Tibial nerve (tissue), 4 donors: ENCODE results near the gene FMN2. TPM values are rescaled to one million over a fixed set of nuclear protein-coding genes. Genes with fewer than 3 reads are reported as not detected.

Source experiments
- DNase-seq, 2 donors: peaks; one replicate each; pipeline ENCODE4 v3.0.0-alpha.2; 2019; ENCODE audit warnings: low spot score in 2 of 2
- H3K27ac ChIP-seq, 4 donors: fragments of 200-600 bp; sonication (generic) in 3 of 4; one replicate each; pipeline ENCODE4 v1.5.1; 2017 to 2019; ENCODE audit warnings: mild to moderate bottlenecking in 1 of 4
- H3K27me3 ChIP-seq, 2 donors: fragments of 200-600 bp; sonication (generic) in 1 of 2; one replicate each; pipeline versions ENCODE4 v1.5.1 to v1.6.0; 2017 to 2019
- H3K36me3 ChIP-seq, 3 donors: fragments of 200-600 bp; sonication (generic); one replicate each; pipeline ENCODE4 v1.5.1; 2018 to 2019
- H3K4me1 ChIP-seq, 4 donors: fragments of 200-600 bp; sonication (generic) in 3 of 4; one replicate each; pipeline ENCODE4 v1.5.1; 2017 to 2019
- H3K4me3 ChIP-seq, 4 donors: fragments of 200-600 bp; sonication (generic) in 3 of 4; one replicate each; pipeline ENCODE4 v1.5.1; 2017 to 2019; ENCODE audit warnings: mild to moderate bottlenecking in 1 of 4, moderate library complexity in 1 of 4
- H3K9me3 ChIP-seq, 4 donors: fragments of 200-600 bp; sonication (generic) in 3 of 4; one replicate each; pipeline ENCODE4 v1.5.1; 2017 to 2019
- CTCF ChIP-seq, 5 experiments: fragments of 200-600 bp in 3 of 5; fragments of 450-650 bp in 2 of 5; sonication (generic) in 3 of 5; IDR thresholded peaks; one replicate each; pipeline ENCODE4 v1.5.1; 2016 to 2019; ENCODE audit warnings: antibody characterized with exemption in 5 of 5, mild to moderate bottlenecking in 3 of 5, moderate library complexity in 2 of 5
- EP300 ChIP-seq, 2 donors: sonication (generic); formaldehyde crosslinking; IDR thresholded peaks; one replicate each; pipeline ENCODE4 v1.6.1; 2017; ENCODE audit warnings: antibody characterized with exemption in 2 of 2, mild to moderate bottlenecking in 1 of 2
- POLR2A ChIP-seq, 2 donors: fragments of 450-650 bp; IDR thresholded peaks; one replicate each; pipeline ENCODE4 v1.6.1; 2017; ENCODE audit warnings: antibody characterized with exemption in 2 of 2, mild to moderate bottlenecking in 2 of 2, moderate library complexity in 2 of 2
- WGBS, 2 donors: methylation state at CpG; one replicate each; pipeline ENCODE4 v1.1.5; 2018; 5-methylcytosine and 5-hydroxymethylcytosine counted together
- total RNA-seq, 4 donors: library from RNA; depleted of rRNA; stranded (reverse); fragments of >200 nt; gene quantifications; one replicate each; pipeline ENCODE4 v1.1.0, GENCODE V29; 2016

Gene FMN2
- total RNA-seq, 4 donors from 2014 or later, result 16.7 to 24.9 (median 24.4) TPM

GRCh38 chr1:240210026-240210425, 118.3 kb downstream of the FMN2 start:
- no peak for DNase-seq
- 67 to 69% methylated on average over 4 of the region's 4 CpGs for WGBS, 2 donors
- no peaks in the 10 kb centered on the region for H3K9me3 ChIP-seq
- H3K27ac ChIP-seq, result no peak overlapping the region
- no peak overlapping the region for H3K4me3 ChIP-seq
- H3K27me3 ChIP-seq, result no peaks in the 10 kb centered on the region
- H3K36me3 ChIP-seq, result peaks cover 0 to 6% (median 0%) of the 10 kb centered on the region in 3 donors
- H3K4me1 ChIP-seq, result no peaks in the 10 kb centered on the region
- TF ChIP-seq EP300 (IDR thresholded peaks at IDR 0.05), result no peak

- Histone ChIP-seq H3K4me1 (no peaks in the 10 kb centered on the region), H3K27ac (no peak overlapping the region), H3K36me3 (no peaks in the 10 kb centered on the region), H3K4me3 (no peak overlapping the region), H3K27me3 (no peaks in the 10 kb centered on the region), H3K9me3 (no peaks in the 10 kb centered on the region)
- WGBS, 2 donors, result 85 to 89% methylated on average over 5 of the region's 5 CpGs
- TF ChIP-seq POLR2A (IDR thresholded peaks at IDR 0.05) (no peak), EP300 (IDR thresholded peaks at IDR 0.05) (no peak), CTCF (IDR thresholded peaks at IDR 0.05) (no peak)
- no peak for DNase-seq
These were observed 120.9 kb downstream of the FMN2 start for GRCh38 chr1:240212556-240212955.

- Histone ChIP-seq H3K9me3 (no peaks in the 10 kb centered on the region), H3K27ac (no peak overlapping the region), H3K4me1 (no peaks in the 10 kb centered on the region), H3K4me3 (no peak overlapping the region), H3K36me3 (no peaks in the 10 kb centered on the region), H3K27me3 (no peaks in the 10 kb centered on the region)
- DNase-seq, result no peak
- TF ChIP-seq CTCF (IDR thresholded peaks at IDR 0.05) (no peak), EP300 (IDR thresholded peaks at IDR 0.05) (no peak), POLR2A (IDR thresholded peaks at IDR 0.05) (no peak)
These were observed 125.7 kb downstream of the FMN2 start for GRCh38 chr1:240217403-240217802.

GRCh38 chr1:240219104-240219503, 127.4 kb downstream of the FMN2 start:
- no peaks in the 10 kb centered on the region for H3K36me3 ChIP-seq
- no peaks in the 10 kb centered on the region for H3K27me3 ChIP-seq
- H3K4me1 ChIP-seq, result no peaks in the 10 kb centered on the region
- TF ChIP-seq POLR2A (IDR thresholded peaks at IDR 0.05), result no peak
- TF ChIP-seq CTCF (IDR thresholded peaks at IDR 0.05), result no peak
- TF ChIP-seq EP300 (IDR thresholded peaks at IDR 0.05), result no peak
- H3K27ac ChIP-seq, result no peak overlapping the region
- no peaks in the 10 kb centered on the region for H3K9me3 ChIP-seq
- WGBS, 2 donors, result 71% methylated on average over 6 of the region's 6 CpGs
- no peak for DNase-seq
- H3K4me3 ChIP-seq, result no peak overlapping the region

GRCh38 chr1:240226102-240226501, 134.4 kb downstream of the FMN2 start:
- Histone ChIP-seq H3K4me1 (no peaks in the 10 kb centered on the region), H3K36me3 (peaks cover 0 to 7% (median 0%) of the 10 kb centered on the region in 3 donors), H3K27ac (no peak overlapping the region), H3K9me3 (peaks cover 0 to 25% (median 0%) of the 10 kb centered on the region in 4 donors), H3K4me3 (no peak overlapping the region), H3K27me3 (no peaks in the 10 kb centered on the region)
- WGBS, 2 donors, result 87 to 89% methylated on average over 1 of the region's 1 CpG
- TF ChIP-seq POLR2A (IDR thresholded peaks at IDR 0.05) (no peak), EP300 (IDR thresholded peaks at IDR 0.05) (no peak), CTCF (IDR thresholded peaks at IDR 0.05) (no peak)
- DNase-seq, result no peak

GRCh38 chr1:240230816-240231215, 139.1 kb downstream of the FMN2 start:
- no peak overlapping the region for H3K4me3 ChIP-seq
- H3K4me1 ChIP-seq, result no peaks in the 10 kb centered on the region
- no peaks in the 10 kb centered on the region for H3K27me3 ChIP-seq
- peaks cover 0 to 10% (median 0%) of the 10 kb centered on the region in 4 donors for H3K9me3 ChIP-seq
- DNase-seq, result no peak
- TF ChIP-seq EP300 (IDR thresholded peaks at IDR 0.05) (no peak), POLR2A (IDR thresholded peaks at IDR 0.05) (no peak), CTCF (IDR thresholded peaks at IDR 0.05) (no peak)
- H3K27ac ChIP-seq, result no peak overlapping the region
- 59% methylated on average over 2 of the region's 2 CpGs for WGBS, 2 donors
- H3K36me3 ChIP-seq, result peaks cover 0 to 7% (median 0%) of the 10 kb centered on the region in 3 donors
